HepG2 (cell line): ENCODE results near the gene FIBP. TPM values are rescaled to one million over a fixed set of nuclear protein-coding genes. Genes with fewer than 3 reads are reported as not detected.
A peak's percentile ranks its signal among the peaks of the same experiment; 100 is the strongest.

Experiments used
- ELK4 ChIP-seq: sonication (generic); formaldehyde crosslinking; IDR thresholded peaks from 2 replicates; pipeline ENCODE4 v1.9.0; 2021; ENCODE audit warnings: missing genetic modification reagents, borderline replicate concordance
- ERF ChIP-seq: IDR thresholded peaks from 2 replicates; pipeline ENCODE4 v1.6.1; 2018; ENCODE audit warnings: missing biosample characterization, missing genetic modification reagents
- HOXA7 ChIP-seq: sonication (generic); formaldehyde crosslinking; IDR thresholded peaks from 2 replicates; pipeline ENCODE4 v1.8.1; 2022; ENCODE audit warnings: mild to moderate bottlenecking, missing genetic modification reagents, moderate library complexity
- KLF12 ChIP-seq: sonication (generic); formaldehyde crosslinking; IDR thresholded peaks from 2 replicates; pipeline ENCODE4 v1.4.0; 2020; ENCODE audit warnings: missing genetic modification reagents, borderline replicate concordance
- SPEN ChIP-seq: sonication (generic); formaldehyde crosslinking; IDR thresholded peaks from 2 replicates; pipeline ENCODE4 v1.5.1; 2020; ENCODE audit warnings: low read depth, mild to moderate bottlenecking, missing genetic modification reagents
- TERF1 ChIP-seq: sonication (generic); formaldehyde crosslinking; IDR thresholded peaks from 2 replicates; pipeline ENCODE4 v1.8.0; 2022; ENCODE audit warnings: mild to moderate bottlenecking, missing genetic modification reagents, moderate library complexity
- USF2 ChIP-seq, 2 experiments: sonication (generic) in 1 of 2; formaldehyde crosslinking in 1 of 2; IDR thresholded peaks; 2 replicates each; pipeline versions ENCODE4 v1.5.1 to v1.6.1; 2011 to 2020; ENCODE audit warnings: borderline replicate concordance in 1 of 2, low read depth in 1 of 2, low read length in 1 of 2, mild to moderate bottlenecking in 1 of 2, missing genetic modification reagents in 1 of 2, moderate library complexity in 1 of 2
- ZNF235 ChIP-seq: sonication (generic); formaldehyde crosslinking; IDR thresholded peaks from 2 replicates; pipeline ENCODE4 v1.8.1; 2023; ENCODE audit warnings: mild to moderate bottlenecking, missing genetic modification reagents, borderline replicate concordance
- ZNF34 ChIP-seq: sonication (generic); formaldehyde crosslinking; IDR thresholded peaks from 2 replicates; pipeline ENCODE4 v1.4.0; 2020; ENCODE audit warnings: mild to moderate bottlenecking, missing genetic modification reagents, borderline replicate concordance
- ZNF546 ChIP-seq: sonication (generic); formaldehyde crosslinking; conservative IDR thresholded peaks from 2 replicates; pipeline ENCODE4 v1.8.1; 2023; ENCODE audit warnings: mild to moderate bottlenecking, missing genetic modification reagents
- ZNF607 ChIP-seq: sonication (generic); formaldehyde crosslinking; IDR thresholded peaks from 2 replicates; pipeline ENCODE4 v1.5.1; 2020; ENCODE audit warnings: missing genetic modification reagents, mild to moderate bottlenecking, borderline replicate concordance
- ZNF609 ChIP-seq: sonication (generic); formaldehyde crosslinking; IDR thresholded peaks from 2 replicates; pipeline ENCODE4 v1.4.0; 2020; ENCODE audit warnings: mild to moderate bottlenecking, missing genetic modification reagents, borderline replicate concordance
- ZNF709 ChIP-seq: sonication (generic); formaldehyde crosslinking; IDR thresholded peaks from 2 replicates; pipeline ENCODE4 v1.5.0; 2020; ENCODE audit warnings: mild to moderate bottlenecking, missing genetic modification reagents
- ZSCAN12 ChIP-seq: sonication (generic); formaldehyde crosslinking; IDR thresholded peaks from 2 replicates; pipeline ENCODE4 v1.9.0; 2021; ENCODE audit warnings: mild to moderate bottlenecking, missing genetic modification reagents
- polyA plus RNA-seq, 8 experiments: library from polyadenylated mRNA; depleted of rRNA in 3 of 8; stranded (reverse) in 7 of 8; unstranded in 1 of 8; fragments of >200 nt; fragmentation: Illumina TruSeq in 4 of 8; extraction: Trizol in 4 of 8; gene quantifications; 2 replicates each; pipeline versions ENCODE4 v1.2.1 to v1.2.3, GENCODE V29; 2011 to 2016; ENCODE audit warnings: low read depth in 4 of 8, missing spikeins in 1 of 8, mixed read lengths in 1 of 8; ENCODE audit not compliant: insufficient read depth in 1 of 8
- total RNA-seq, 5 experiments: library from RNA; depleted of rRNA; stranded (reverse); fragments of >200 nt; fragmentation: Illumina TruSeq; extraction: Trizol; gene quantifications; 2 replicates each; pipeline ENCODE4 v1.2.3, GENCODE V29; 2016; ENCODE audit warnings: low read depth in 1 of 5

FIBP gene
- total and polyA plus RNA-seq, 2 of the 13 experiments (the other 11 are each of a cell fraction or from before 2014, with no cell fraction given) = 42.9 to 62.1 TPM

GRCh38 chr11:65860278-65861164, 27.8 kb downstream of the FIBP start, which contains the start of gene MUS81 (continued):
- TF ChIP-seq TERF1 (CRISPR knock-in tag) (no peak), USF2 (IDR thresholded peaks at IDR 0.05; ENCODE audit: low read depth, low read length) (no peak), USF2 (CRISPR knock-in tag; IDR thresholded peaks at IDR 0.05; ENCODE audit: borderline replicate concordance) (peak; percentile 47; the same call in 1 of the 2 replicates), ERF (CRISPR knock-in tag) (peak; percentile 85; the same call in 1 of the 2 replicates), ZNF607 (CRISPR knock-in tag) (no peak; the same call in 1 of the 2 replicates), ZNF546 (0 out of 2 replicates have a peak, but pooled peaks have one; percentile 47), ZNF34 (CRISPR knock-in tag) (no peak), ZNF709 (CRISPR knock-in tag) (peak; percentile 86), SPEN (CRISPR knock-in tag) (peak; percentile 67), ZNF235 (CRISPR knock-in tag) (no peak), ZNF609 (CRISPR knock-in tag) (no peak), ELK4 (CRISPR knock-in tag) (no peak), KLF12 (CRISPR knock-in tag) (peak; percentile 84; the same call in 1 of the 2 replicates), HOXA7 (CRISPR knock-in tag) (0 out of 2 replicates have a peak, but pooled peaks have one; percentile 63), ZSCAN12 (CRISPR knock-in tag) (0 out of 2 replicates have a peak, but pooled peaks have one; percentile 65)
